NCI-H460 (cell line): Measurements from ENCODE around the gene LYL1. TPM values are rescaled to one million over a fixed set of nuclear protein-coding genes. Genes with fewer than 3 reads are reported as not detected.
A peak's percentile ranks its signal among the peaks of the same experiment; 100 is the strongest.

ENCODE experiments used
- DNase-seq: peaks from one replicate; pipeline ENCODE4 v3.0.0-alpha.2; 2016; ENCODE audit warnings: low read depth; ENCODE audit errors: extremely low read depth
- total RNA-seq: library from RNA; depleted of rRNA; stranded (reverse); fragments of >200 nt; shearing (Covaris generic); gene quantifications from 2 replicates; pipeline ENCODE4 v1.2.3, GENCODE V29; 2014

The LYL1 gene
- total RNA-seq, 1 experiment from 2014 or later, result 1.4 TPM

DNA sequence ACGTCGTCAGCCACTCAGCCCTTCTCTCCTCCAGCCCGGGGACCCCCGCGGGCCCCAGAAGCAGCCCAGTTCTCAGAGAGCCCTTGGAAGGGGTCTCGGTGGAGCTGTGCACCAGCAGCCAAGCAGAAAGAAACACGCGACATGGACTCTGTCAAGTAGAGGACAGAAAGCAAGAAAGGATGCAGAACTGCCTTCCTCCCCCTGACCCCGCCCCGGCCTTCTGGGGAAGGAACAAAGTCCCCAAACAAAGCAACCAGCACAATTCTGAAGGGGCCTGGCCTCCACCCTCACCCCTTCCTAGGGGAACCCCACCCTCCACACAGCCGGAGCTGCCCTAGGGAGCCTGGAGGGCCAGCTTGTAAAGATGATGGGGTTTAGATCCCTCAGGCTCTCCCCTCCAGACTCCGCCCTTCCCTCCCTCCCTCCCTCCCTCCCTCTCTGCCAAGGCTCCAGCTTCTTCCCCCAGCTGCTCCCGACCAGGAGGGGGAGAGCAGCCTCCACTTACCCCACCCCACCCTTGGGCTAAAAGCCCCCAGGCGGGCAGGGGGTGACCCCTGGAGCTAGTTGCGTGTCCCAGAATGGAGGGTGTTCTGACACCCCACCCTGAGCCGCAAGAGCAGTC, 7.8 kb downstream of the LYL1 start:
- no peak for DNase-seq

DNA sequence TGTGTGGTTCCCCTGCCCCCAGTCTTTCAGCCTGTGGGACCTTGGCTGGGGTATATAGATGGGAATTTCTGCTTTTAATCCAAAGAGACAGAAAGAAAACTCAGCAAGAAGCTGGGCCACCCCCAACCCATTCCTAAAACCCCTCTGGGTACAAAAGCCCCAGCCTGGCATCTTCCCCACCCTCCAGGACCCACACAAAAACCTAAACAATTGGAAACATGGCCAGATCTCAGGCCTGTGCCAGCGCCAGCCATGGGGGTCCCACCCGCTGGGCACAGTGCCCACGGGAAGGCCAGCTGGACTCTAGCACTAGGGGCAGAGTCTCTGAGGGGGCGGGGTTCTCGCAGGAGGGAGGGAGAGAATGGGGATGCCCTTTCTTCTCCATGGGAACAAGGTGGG, 8.6 kb downstream of the LYL1 start:
- DNase-seq, result no peak

DNA sequence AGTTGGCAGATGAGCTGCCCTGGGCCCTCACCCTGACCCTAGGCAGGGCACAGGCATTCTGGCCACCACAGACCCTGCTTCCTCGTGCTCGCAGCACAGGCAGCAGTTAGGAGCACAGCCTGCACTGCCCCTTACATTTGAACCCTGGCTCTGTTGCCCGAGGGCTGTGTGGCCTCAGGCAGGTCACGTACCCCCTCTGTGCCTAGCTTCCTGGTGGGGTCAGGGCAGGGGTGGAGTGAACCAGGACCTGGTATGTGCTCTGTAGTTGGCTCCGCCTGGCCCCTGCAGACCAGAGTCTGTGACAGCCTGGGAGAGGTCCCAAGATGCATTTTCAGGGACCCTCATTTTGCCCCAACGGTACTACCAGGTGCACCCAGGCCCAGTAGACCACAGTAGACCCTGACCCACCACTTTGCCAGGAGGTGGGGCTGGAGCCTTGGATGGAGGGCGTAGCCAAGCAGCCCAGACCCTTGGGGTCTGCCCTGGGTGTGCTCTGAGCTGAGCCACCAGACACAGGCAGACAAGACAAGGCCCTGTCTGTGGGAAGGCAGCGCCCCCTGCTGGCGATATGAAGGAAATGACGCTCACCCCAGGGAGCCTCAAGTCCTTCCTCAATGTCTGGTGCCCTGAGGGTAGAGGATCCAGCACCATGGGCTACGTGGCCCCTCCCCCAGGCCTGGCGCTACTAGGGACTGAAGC, 9.1 kb downstream of the LYL1 start:
- peak; percentile 67 for DNase-seq

DNA sequence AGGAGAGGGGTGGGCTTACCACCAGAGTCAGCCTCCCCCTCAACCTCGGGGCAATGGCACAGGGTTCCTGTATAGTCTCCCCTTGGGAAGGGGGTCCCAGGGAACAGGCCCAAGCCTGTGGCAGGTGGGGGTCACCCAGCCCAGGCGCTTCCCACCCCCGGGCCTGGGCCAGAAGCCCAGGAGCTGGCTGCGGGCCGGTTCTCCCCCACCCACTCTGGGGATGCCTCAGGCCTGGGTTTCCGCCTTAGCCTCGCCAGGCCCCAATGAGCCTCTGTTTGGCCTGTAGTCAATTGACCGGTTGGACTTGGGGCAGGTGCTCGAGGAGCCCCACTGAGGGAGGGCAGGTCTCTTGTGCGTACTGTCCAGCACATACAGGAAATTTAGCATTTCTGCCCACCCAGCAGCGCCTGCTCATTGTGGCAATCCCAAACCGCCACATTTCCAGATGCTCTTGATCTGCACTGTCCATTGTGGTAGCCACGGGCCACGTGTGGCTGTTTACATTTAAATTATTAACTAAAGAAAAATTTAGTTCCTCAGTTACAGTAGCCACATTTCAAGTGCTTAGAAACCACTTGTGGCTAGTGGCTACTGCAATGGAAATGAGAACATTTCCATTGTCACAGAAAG, 9.9 kb downstream of the LYL1 start:
- no peak for DNase-seq

DNA sequence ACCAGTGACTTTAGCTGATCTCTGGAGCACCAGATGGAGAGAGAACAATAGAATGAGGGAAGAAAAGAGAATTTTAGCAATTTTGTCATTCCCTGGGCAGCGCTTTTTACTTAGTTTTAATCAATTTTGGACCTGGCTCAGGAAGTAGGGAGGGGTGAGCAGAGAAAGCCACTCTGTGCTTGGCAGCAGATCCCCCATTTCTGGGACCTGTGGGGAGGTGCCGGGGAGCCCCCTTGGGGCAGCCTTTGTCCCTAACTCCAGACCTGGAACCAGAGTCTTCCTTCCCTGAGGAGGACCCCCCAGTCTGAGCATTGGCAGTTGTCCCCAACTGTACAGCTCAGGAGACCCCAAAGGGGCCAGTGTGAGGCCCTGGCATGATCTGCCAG, 10.5 kb downstream of the LYL1 start:
- no peak for DNase-seq

DNA sequence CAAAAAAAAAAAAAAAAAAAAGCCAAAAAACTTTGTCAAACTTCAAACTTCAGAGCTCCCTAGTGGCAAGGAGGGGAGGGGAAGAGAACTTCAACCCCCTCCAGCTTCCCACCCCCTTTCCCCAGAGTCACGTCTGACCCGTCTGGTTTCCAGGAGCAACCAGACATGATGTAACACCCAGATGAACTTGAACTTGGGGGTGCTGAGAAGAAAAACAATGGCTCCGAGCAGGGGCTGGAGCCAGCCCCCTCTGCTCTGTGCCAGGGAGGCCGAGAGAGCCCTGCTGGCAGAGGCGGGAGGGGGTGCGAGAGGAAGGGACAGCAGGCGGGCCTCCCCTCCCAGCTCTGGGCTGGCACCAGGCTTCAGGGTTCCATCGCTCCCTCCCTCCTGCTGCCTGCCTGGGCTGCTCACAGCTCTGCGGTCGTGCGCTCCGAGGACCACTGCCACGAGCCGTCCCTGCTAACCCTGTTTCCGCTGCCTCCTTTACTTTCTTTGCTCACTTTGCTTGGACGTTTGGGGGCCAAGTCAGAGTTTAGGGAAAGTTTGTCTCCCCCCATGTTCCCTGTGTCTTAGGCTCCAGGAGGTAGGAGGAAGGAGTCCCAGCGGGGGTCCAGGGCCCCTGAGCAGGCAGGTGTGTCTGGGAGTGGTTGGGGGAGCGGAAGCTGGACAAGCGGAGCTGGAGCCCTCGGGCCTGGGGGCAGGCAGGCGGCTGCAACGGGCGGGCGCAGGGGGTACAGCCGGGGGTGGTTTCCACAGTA, 11.1 kb downstream of the LYL1 start:
- no peak for DNase-seq

DNA sequence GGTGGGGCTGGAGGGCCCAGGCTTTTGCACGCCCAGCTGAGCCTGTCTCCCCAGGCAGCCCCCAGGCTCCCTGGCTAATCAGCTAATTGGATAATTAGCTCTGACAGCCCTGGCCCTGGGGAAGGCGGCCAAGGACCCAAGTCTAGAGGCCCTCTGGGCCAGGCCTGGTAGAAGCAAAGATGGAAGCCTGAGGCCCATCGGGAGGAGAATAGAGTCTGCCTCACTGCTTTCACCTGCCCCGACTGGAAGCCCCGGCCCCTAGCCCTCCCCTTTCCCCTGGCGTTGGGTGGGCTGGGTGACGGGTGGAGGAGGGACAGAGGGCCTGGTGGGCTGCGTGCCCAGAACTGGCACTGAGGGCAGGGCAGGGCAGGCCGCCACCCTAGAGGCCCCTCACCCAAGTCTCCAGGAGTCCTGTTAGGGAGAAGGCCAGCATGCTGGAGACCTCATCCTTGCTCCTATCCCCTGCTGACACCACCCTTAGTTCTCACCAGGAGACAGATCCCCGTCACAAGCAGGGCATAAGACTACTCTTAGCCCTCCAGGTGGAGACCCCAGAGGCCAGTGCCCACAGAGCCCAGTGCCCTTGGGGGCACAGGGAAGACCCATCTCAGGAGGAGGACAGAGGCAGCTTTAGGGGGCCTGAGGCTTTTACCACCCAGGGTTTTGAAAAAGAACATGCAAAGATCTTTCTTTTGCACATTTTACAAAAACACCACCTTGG, 12.0 kb downstream of the LYL1 start:
- no peak for DNase-seq

DNA sequence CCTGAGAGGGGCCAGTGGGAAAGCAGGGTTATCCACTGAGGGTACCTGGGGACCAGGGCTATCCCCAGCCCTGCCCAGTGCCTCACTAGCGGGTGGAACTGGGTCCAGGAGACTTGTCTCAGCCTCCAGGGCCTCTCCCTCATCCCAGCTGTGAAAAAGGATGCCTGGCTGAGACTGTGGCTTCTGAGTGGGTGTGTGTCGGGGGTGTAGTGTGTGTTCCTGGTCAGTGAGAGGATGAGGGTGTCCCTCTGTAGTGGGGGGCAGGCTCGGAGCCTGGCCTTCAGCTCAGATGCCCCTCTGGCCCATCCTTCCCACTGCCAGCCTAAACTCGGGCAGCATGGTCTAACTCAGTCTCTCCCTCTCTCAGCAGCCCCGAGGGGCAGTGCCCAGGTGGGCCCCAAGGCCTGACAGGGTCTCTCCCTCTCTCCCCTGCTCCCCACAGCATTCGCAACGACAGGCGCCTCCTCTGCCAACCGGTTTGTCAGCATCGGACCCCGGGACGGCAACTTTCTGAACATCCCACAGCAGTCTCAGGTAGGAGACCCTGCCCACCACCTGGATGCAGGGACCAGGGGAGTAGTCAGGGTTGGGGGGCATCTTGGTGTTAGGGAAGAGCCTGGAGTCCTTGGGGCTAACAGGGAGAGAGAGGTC, 12.7 kb downstream of the LYL1 start:
- DNase-seq, result no peak

DNA sequence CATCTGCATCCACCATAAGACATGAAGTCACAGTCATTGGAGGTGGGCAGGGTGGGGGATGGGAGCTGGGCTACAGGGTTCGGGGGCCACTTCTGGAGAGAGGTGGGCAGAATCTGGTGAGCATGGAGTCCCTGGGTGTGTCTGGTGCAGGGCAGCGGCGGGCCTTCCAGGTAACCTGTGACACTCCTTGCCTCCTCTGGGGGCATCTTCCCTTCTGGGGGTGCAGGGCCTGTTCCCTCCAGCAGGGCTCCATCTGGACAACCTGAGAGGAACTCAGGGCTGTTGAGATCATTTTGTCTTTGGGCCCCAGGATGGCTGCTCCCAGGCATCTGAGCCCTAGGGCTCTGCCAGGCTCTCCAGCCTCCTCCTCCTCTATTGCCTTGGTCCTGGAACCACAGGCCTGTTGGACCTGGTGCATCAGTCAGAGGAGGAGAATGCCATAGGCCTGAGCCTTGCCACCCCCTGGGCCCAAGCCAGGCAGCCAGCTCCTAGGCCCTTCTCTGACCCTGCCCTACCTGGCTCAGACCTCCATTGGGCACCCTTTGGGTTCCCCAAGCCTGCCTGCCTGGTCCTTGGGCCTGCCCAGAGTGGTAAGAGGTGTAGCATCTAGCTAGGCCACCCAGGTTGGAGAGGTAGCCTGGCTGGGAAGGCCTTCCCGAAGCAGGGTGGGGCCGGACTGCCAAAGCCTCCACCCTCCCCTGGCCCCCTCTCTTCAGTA, 13.4 kb downstream of the LYL1 start:
- no peak for DNase-seq

DNA sequence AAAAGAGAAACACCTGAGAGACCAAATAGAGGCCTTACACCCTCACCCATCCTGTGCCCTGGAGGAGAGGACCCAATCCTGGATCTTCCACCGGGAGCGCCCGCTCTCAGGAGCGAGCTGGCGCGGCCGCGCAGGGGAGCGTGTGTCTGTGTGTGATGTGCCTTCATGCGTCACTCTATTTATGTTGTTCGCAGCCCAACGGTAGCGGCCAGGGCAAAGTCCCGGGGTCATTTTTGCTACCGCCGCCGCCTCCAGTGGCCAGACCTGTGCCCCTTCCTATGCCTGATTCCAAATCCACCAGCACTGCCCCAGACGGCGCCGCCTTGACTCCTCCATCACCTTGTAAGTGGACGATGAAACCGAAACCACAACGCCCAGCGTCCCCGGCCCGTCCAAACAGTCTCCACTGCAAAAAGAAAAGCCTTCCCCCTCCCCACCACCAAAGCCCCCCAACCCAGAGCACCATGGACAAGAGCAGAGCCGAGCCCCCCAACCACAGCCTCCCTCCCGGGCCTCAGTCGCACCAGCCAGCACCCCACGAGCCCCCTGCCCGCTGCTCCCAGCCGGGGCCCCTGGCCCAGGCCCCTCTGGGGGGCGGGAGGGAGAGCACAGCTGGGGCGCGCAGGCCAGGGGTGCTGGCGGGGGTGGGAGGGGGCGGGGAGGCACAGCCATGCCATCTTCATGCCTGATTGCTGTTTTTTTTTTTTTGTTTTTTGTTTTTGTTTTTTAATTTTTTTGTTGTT, 14.7 kb downstream of the LYL1 start:
- no peak for DNase-seq

DNA sequence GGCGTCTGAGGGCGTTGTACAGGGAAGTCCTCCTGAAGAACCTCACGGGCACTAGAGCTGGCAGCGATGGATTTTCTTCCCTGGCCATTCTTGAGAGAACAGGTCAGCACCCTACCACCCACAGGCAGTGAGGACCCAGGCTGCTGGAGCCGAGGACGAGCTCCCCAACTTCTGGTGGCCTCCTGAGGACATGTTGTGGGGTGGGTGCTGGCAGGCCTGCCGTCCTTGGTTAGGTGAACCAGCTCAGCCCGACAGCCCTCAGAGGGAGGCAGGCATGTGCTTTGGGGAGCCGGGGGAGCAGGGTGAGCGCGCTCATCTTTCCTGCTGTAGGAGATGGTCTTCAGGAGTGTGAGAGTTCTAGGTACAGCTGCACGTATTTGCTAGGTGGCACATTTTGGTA, 15.4 kb downstream of the LYL1 start:
- no peak for DNase-seq

DNA sequence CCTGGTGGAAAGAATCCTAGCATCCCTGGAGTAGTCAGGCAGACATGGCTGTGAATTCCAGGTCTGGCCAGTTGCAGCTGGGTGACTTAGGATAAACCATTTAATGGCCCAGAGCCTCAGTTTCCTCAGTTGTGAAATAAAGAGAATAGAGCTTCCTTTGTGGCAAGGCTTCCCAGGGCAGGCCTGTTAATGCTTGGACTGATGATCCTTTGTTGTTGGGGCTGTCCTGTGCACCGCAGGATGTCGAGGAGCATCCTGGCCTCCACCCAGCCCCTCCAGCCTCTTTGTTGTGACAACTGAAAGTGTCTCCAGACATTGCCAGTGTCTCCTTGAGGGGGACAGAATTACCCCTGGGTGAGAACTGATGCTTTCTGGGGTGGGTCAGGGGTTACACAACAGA, 16.3 kb downstream of the LYL1 start:
- no peak for DNase-seq

DNA sequence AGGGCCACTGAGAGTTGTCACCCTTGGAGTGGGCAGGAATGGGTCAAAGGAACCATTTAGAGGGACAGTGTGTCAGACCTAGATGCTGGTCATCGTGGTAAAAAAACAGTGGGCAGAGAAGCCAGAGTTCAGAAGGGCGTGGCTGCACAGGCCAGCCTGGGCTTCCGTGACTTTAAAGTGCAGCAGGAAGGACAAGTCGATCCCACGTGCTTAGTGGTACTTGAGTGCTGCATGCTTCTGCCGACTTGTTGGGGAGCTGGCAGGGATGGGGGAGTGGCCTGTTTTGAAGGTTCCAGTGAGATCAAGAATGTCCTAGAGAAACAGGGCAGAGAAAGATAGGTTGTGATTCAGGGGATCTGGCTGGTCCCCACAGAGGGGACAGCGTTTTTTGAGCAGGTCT, 17.0 kb downstream of the LYL1 start:
- no peak for DNase-seq

DNA sequence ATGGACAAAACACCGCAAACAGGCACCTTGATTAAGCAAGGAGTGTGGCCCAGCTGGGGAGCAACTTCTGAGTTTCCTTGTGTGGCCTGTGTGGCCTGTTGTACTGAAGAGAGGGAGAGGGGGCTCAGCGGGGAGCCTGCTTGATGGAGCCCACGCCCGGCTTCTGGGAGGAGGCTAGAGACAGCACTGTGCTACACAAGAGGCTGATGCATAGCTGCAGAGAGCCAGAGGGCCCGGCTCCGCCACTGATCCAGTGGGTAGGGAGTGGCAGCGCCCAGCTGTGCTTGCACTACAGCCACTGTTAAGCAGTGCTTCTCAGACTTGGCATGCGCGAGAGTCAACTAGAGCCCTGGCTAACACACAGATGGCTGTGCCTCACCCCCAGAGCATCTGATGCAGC, 19.0 kb downstream of the LYL1 start:
- DNase-seq, result no peak

DNA sequence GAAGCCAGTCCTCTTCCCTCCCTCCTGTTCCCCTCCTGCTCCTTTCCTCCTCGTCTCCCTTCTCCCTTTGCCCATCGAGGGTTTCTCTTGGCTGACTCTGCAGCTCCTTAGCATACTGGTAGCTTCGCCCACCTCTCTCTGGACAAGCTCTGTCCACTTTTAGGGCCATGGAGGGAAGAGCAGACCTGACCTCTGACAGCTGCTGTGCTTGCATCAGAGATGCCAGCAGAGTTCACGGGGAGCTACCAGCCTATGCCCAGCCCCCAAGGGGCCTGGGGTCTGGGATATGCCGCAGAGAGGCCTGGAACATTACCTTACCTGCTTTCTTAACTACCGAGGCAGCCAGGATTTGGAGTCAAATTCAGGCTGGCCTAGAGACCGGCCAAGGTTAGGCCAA, 19.7 kb downstream of the LYL1 start:
- DNase-seq, result no peak

DNA sequence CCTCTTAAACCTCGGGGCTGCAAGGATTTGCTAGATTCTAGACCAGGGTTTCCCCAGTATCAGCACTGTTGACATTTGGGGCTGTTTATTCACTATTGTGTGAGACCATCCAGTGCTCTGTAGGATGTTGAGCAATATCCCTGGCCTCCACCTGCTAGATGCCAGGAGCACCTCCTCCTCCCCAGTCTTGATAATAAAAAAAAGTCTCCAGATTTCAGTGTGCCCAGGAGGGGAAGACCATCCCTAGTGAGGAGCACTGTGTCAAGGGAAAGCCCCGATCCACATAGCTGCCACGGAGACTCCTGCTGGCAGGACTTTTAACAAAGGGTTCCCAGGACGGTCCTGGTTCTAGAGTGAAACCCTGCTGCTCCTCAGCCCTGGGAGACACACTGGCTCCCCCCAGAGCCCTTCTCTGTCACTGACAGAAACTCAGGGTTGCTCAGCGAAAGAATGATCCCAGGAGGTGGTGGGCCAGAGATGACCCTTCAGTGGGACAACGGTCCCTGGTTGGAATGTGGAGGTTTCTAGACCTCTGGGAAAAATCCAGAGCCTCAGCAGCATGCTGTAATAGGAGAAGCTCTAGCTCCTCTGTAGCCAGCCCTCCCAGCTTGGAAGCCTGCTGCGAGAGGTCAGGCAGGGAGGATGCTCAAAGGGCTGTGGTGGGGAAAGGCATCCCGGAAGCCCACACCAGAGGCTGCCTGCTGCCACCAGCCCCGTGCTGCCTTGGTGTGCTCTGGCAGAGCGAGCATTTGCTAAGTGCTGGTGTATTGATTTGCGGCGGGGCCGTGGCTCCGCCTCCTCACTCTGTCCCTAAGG, 20.3 kb downstream of the LYL1 start:
- peak; percentile 19 for DNase-seq

DNA sequence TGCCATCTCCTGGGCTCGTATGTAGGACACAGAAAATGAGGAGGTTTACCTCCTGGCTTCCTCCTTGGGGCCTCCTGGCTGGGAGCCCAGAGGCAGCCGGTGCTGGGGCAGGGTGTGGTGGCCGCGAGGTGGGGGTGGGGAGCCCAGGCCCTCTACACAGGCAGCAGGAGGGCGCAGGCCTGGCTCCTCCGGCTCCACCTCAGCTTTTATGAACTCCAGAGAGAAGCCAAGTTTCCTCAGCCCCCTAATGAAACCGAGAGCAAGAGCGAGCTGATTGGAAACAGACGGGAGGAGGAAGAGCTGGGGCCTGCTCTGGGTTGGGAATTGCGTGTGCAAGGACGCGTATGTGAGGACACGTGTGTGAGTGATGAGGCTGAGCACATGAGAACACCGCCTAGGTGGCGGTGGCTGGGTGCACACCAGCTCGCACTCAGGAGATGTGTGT, 23.1 kb downstream of the LYL1 start:
- no peak for DNase-seq

DNA sequence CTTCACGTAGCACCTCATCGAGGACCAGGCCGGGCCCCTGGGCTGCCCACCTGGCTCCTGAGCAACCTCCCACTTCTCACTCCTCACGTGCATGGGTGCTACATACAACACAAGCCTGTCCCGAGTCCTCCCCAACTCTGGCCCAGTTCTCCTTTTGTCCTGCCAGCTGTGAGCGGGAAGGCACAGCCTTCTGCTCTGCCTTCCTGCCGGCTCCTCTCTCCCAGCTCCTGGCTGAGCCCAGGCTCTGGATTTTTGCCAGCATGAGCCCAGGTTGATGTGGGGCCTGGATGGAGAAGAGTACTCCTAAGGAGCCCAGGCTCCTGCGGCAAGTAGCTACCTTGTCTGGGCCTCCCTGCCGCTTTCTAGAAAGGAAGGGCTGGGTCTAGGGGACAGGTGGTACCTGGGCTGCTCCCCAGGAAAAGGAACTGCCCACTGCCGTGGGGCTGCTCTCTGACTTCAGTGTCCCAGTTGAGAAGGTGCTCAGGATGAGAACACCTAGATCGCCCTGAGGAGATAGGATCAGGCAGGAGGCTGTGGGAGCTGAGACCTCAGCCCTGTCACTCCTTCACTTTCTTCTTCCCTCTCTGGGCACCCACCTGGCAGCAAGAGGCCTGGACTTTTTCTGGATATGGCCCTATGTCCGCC, 23.6 kb downstream of the LYL1 start:
- DNase-seq, result no peak
